SU-DHL-6 (cell line): ENCODE measurements around the gene ATF7.

Source experiments
- H2AFZ ChIP-seq: fragments of 200-600 bp; sonication (generic); 2 replicates; pipeline ENCODE4 v1.6.1; 2014; ENCODE audit warnings: low read depth, mild to moderate bottlenecking, moderate library complexity, mixed read lengths, antibody characterized with exemption, low read length; ENCODE audit not compliant: severe bottlenecking
- H3F3A ChIP-seq: fragments of 200-600 bp; shearing (Covaris generic); 2 replicates; pipeline ENCODE4 v1.6.0; 2016; ENCODE audit warnings: antibody characterized with exemption, mild to moderate bottlenecking; ENCODE audit not compliant: insufficient read depth
- H3K27ac ChIP-seq: fragments of 200-600 bp; sonication (generic); 2 replicates; pipeline ENCODE4 v1.5.1; 2016; ENCODE audit warnings: low read depth, mild to moderate bottlenecking, low read length, moderate library complexity, mixed read lengths
- H3K27me3 ChIP-seq: fragments of 200-600 bp; sonication (generic), shearing (Covaris generic); 2 replicates; pipeline ENCODE4 v1.6.0; 2014; ENCODE audit warnings: mild to moderate bottlenecking, low read length
- H3K36me3 ChIP-seq: fragments of 200-600 bp; sonication (generic); 2 replicates; pipeline ENCODE4 v1.6.1; 2014; ENCODE audit warnings: mild to moderate bottlenecking, low read length, mixed read lengths
- H3K4me2 ChIP-seq: fragments of 300-600, 200-600 bp; shearing (Covaris generic), sonication (generic); 2 replicates; pipeline ENCODE4 v1.6.0; 2014; ENCODE audit warnings: low read length, low read depth, mild to moderate bottlenecking; ENCODE audit not compliant: poor library complexity, severe bottlenecking
- H3K4me3 ChIP-seq: fragments of 200-600 bp; sonication (generic); 2 replicates; pipeline ENCODE4 v1.5.1; 2014; ENCODE audit warnings: antibody characterized with exemption, low read length, mild to moderate bottlenecking, mixed read lengths; ENCODE audit not compliant: insufficient read depth, poor library complexity, severe bottlenecking
- H3K79me2 ChIP-seq: fragments of 200-600 bp; sonication (generic); 2 replicates; pipeline ENCODE4 v1.6.1; 2014; ENCODE audit warnings: mild to moderate bottlenecking, low read length, moderate library complexity; ENCODE audit not compliant: insufficient read depth
- H3K9ac ChIP-seq: fragments of 200-600 bp; sonication (generic); 2 replicates; pipeline ENCODE4 v1.7.0; 2014; ENCODE audit warnings: mild to moderate bottlenecking, low read length
- H3K9me2 ChIP-seq: fragments of 200-600 bp; sonication (generic); replicated peaks from 2 replicates; pipeline ENCODE4 v1.6.1; 2014; ENCODE audit warnings: low read length; ENCODE audit not compliant: insufficient read depth
- H3K9me3 ChIP-seq: fragments of 200-600 bp; sonication (generic); 2 replicates; pipeline ENCODE4 v1.6.1; 2014; ENCODE audit warnings: low read length, mixed read lengths; ENCODE audit not compliant: insufficient read depth
- H4K20me1 ChIP-seq: fragments of 200-600 bp; sonication (generic); 2 replicates; pipeline ENCODE4 v1.6.1; 2014; ENCODE audit warnings: low read depth, mild to moderate bottlenecking, antibody characterized with exemption, low read length, moderate library complexity, mixed read lengths
- CTCF ChIP-seq: fragments of 200-600 bp; sonication (generic); IDR thresholded peaks from one replicate; pipeline ENCODE4 v1.5.1; 2017; ENCODE audit warnings: antibody characterized with exemption, mild to moderate bottlenecking, low read length, moderate library complexity; ENCODE audit not compliant: insufficient read depth, poor library complexity, severe bottlenecking
- EZH2phosphoT487 ChIP-seq: fragments of 200-600 bp; sonication (generic), shearing (Covaris generic); conservative IDR thresholded peaks from 2 replicates; pipeline ENCODE4 v1.6.1; 2018; ENCODE audit warnings: mild to moderate bottlenecking, antibody characterized with exemption, low read length, moderate library complexity, mixed read lengths

Gene ATF7

GRCh38 chr12:53496752-53497032 is 129.5 kb downstream of the ATF7 start:
- H3K36me3 ChIP-seq: no peaks in the 10 kb centered on the region
- H3K79me2 ChIP-seq: peaks cover 3% of the 10 kb centered on the region; the same call in 1 of the 2 replicates
- TF ChIP-seq EZH2phosphoT487 (no peak), CTCF (no peak)
- H3K4me2 ChIP-seq: no peak overlapping the region
- no peak overlapping the region for H3K27ac ChIP-seq
- no peaks in the 10 kb centered on the region for H3K27me3 ChIP-seq
- H3F3A ChIP-seq: peaks cover 11% of the 10 kb centered on the region
- H2AFZ ChIP-seq: no peak overlapping the region
- no peak overlapping the region for H3K4me3 ChIP-seq
- H3K9ac ChIP-seq: no peak overlapping the region
- no peaks in the 10 kb centered on the region for H3K9me3 ChIP-seq
- no peaks in the 10 kb centered on the region for H4K20me1 ChIP-seq
- no peaks in the 10 kb centered on the region for H3K9me2 ChIP-seq

GRCh38 chr12:53495903-53496751 is 130.1 kb downstream of the ATF7 start:
- Histone ChIP-seq H3K9me2 (no peaks in the 10 kb centered on the region), H3K27me3 (no peaks in the 10 kb centered on the region), H3K36me3 (no peaks in the 10 kb centered on the region), H3F3A (peaks cover 11% of the 10 kb centered on the region), H3K4me2 (no peak overlapping the region), H3K4me3 (no peak overlapping the region), H3K9me3 (no peaks in the 10 kb centered on the region), H2AFZ (no peak overlapping the region), H3K79me2 (no peaks in the 10 kb centered on the region), H4K20me1 (no peaks in the 10 kb centered on the region), H3K27ac (no peak overlapping the region), H3K9ac (no peak overlapping the region)
- no peak for TF ChIP-seq CTCF
- no peak for TF ChIP-seq EZH2phosphoT487

- Histone ChIP-seq H2AFZ (peak overlapping the region; percentile 45), H3K9ac (peak overlapping the region; percentile 59), H3K4me2 (peak overlapping the region; percentile 69), H3K27ac (no peak overlapping the region), H3K9me2 (no peaks in the 10 kb centered on the region), H3K27me3 (no peaks in the 10 kb centered on the region), H3K9me3 (no peaks in the 10 kb centered on the region), H3K4me3 (peak overlapping the region; percentile 56), H3K36me3 (no peaks in the 10 kb centered on the region), H3F3A (peaks cover 4% of the 10 kb centered on the region; the same call in 1 of the 2 replicates), H4K20me1 (no peaks in the 10 kb centered on the region), H3K79me2 (no peaks in the 10 kb centered on the region)
- TF ChIP-seq CTCF: no peak
- TF ChIP-seq EZH2phosphoT487: no peak
Observed at GRCh38 chr12:53493610-53494391, 132.4 kb downstream of the ATF7 start.
